ENCODE measurements around the gene B4GALNT2. TPM values are rescaled to one million over a fixed set of nuclear protein-coding genes. Genes with fewer than 3 reads are reported as not detected.

B4GALNT2 gene
- polyA plus RNA-seq, 3 donors = 0.40 to 2.8 (median 2.4) TPM

DNA sequence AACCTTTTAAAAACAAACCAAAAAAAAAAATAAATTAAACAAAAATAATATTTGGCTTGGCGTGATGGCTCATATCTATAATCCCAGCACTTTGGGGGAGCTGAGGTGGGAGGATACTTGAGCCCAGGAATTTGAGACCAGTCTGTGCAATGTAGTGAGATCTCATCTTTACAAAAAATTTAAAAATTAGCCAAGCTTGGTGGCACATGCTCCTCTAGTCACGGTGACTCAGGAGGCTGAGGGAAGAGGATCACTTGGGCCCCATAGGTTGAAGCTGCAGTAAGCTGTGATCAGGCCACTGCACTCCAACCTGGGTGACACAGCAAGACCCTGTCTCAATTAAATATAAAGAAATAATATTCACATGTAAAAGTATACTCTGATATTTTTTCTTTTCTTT lies 65.6 kb downstream of the B4GALNT2 start:
- DNase-seq (ENCODE audit: extremely low read depth in 1 of 11, low read depth in 9 of 11, low spot score in 4 of 11) = no peak

DNA sequence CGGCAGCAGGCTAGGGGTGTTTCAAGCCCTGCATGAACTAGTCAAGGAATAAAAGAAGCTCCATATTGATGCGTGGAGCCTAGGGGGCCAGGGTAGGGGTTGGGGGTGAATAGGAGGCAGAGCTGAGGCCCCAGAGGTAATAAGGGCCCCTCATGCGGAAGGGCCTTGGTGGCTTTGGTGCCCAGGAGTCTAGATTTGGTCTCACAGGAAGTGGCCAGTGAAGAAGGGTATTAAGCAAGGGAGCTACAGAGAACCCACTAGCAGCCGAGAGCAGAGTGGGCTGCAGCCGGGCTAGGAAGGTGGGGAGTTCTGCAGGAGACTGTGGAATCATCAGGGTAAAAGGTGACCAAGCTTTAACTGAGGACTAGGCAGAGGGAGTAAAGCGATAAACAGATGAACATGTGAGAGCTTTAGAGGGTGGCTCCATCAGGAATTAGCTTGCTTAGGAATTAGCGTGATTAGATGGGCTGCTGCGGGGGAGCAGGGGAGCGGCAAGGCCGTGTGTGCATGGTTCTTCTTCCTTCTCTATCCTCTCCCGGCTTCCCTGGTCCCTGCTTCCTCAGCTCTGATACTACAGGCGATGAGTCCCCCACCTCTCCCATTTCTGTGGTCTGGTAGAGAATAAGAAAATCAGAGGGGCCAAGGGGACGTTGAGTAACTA lies 68.0 kb downstream of the B4GALNT2 start:
- no peak for DNase-seq (ENCODE audit: extremely low read depth in 1 of 11, low read depth in 9 of 11, low spot score in 4 of 11)

DNA sequence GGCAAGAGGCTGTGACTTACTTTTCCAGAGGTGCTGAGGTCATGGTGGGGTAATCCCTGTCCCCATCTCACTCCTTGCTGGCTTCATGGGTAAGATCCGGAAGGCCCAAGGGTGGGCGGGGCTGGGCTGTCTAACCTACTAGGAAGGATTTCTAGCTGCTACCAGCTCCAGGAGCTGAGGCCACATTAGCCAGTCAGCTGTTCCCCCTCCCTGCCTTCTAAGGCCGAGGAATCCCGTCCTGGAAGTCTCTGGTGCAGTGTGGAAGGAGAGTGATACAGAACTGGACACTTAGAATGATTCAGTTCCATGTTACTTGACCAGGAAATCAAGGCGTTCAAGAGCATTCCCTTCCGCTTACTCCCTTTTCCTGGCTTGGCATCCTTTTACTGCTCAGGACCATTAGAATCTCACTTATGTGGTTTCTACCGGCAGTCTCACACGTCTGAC lies 68.9 kb downstream of the B4GALNT2 start:
- DNase-seq (ENCODE audit: extremely low read depth in 1 of 11, low read depth in 9 of 11, low spot score in 4 of 11) = no peak

DNA sequence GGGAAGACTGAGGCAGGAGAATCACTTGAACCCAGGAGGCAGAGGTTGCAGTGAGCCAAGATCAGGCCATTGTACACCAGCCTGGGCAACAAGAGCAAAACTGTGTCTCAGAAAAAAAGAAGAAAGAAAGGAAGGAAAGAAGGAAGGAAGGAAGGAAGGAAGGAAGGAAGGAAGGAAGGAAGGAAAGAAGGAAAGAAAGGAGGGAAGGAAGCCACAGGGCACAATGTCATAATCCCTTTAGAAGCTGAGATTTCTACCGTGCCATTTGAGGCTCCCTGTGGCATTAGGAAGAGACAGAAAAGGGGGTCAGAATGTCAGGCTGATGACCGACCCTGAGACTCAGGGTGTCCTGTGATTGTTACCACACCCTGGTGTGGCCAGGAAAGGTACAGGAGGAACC lies 71.2 kb downstream of the B4GALNT2 start:
- DNase-seq (ENCODE audit: extremely low read depth in 1 of 11, low read depth in 9 of 11, low spot score in 4 of 11) = no peak

DNA sequence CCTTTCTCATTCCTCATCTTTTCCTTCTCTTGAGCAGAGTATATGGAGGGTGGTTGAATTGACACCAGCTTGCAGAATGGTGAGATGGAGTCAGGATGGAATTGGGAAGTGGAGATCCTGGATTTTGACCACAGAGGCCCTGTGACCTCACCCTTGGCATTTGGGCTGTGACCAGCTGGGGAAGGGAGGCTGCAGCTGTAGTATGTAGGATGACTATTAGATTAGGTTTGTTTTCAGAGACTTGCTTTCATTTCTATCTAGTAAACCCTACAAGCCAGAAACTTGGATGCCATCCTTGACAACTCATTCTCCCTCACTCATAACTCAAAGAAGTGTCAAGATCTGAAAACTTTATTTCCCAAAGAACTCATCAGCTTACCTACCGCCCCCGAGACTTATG lies 71.9 kb downstream of the B4GALNT2 start:
- DNase-seq (ENCODE audit: extremely low read depth in 1 of 11, low read depth in 9 of 11, low spot score in 4 of 11) = no peak

DNA sequence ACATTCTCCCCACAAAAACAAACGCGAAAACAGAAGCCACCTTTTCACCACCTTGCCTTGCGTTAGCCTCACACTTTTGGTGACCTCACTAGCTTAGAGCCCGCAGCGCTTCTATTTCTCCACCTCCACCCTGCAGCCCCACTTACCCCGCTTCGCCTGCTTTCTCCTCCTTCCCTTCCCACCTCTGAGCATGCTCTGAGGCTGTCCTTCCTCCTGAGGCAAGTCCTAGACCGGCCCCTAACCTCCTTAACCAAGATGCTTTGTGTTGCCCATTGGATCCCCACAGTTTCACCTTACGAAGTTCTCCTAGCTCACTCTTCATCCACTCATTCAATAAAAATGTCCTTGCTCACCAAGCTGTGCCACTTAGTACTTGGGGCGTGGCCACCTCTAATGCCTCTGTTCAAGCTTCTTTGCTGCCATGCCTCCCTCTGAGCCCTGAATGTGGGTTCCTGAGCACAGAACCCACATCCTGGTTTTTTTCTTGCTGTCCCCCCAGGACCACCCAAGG lies 76.5 kb downstream of the B4GALNT2 start:
- no peak for DNase-seq (ENCODE audit: extremely low read depth in 1 of 11, low read depth in 9 of 11, low spot score in 4 of 11)

DNA sequence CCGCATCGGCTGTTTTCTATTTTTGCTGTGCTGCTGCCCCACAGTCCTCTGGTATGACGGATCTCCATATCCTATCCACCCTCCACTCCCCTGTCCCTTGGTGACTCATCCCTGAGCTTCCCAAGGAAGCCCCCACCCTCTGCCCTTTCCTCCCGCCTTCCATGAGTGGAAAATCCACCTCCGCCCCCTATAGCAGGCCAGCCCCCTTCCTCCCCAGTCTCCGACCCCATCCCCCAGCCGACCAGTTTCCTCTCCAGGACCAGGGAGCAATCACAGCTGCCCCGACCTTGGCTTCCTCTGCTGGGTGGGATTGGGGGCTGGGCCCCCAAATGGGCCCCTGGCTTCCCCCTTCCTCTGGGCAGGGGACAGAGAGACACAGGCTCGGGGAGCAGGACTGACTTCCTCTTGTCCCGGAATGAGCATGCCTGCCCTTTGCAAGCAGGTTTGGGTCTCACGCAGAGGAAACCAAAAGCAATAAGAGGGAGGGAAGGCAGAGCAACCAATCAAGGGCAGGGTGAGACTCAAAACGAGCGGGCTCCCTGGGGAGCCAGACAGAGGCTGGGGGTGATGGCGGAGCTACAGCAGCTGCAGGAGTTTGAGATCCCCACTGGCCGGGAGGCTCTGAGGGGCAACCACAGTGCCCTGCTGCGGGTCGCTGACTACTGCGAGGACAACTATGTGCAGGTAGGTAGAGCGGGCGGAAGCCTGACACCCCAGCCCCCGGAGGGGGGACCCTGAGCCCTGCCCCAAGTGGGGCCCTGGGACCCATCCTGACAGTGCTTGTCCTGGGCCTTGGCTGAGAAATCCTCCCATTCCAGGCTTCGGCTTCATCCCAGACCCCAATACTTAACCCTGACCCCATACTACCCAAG lies 77.8 kb downstream of the B4GALNT2 start, which contains the start of the genes ABI3 and GNGT2:
TSS of gene ABI3 (plus strand) at position 550 of the 872 bp plus-strand sequence. CDS start at position 568, 18 bp downstream.
TSS of gene GNGT2 (minus strand) at position 417 of the 872 bp plus-strand sequence. CDS start 3,152 bp downstream, outside the sequence.
- no peak for DNase-seq (ENCODE audit: extremely low read depth in 1 of 11, low read depth in 9 of 11, low spot score in 4 of 11)

DNA sequence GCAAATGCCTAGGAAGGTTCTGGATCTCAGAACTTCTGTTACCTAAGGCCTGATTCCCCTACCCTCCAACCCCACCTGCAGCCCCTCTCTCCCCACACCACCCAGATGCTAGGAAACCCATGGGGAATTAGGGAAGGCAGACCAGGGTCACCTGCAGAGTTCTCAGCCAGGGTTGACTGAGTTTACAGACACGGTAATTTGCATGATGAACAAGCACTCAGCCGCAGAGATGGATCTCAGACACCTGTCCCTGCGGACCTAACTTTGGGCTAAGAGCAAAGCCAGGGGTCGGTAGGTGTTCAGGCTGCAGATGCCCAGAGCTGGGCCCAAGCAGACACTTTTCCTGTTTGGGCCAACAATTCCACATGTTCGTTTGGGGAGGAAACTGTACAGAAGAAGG lies 80.8 kb downstream of the B4GALNT2 start:
- no peak for DNase-seq (ENCODE audit: extremely low read depth in 1 of 11, low read depth in 9 of 11, low spot score in 4 of 11)

DNA sequence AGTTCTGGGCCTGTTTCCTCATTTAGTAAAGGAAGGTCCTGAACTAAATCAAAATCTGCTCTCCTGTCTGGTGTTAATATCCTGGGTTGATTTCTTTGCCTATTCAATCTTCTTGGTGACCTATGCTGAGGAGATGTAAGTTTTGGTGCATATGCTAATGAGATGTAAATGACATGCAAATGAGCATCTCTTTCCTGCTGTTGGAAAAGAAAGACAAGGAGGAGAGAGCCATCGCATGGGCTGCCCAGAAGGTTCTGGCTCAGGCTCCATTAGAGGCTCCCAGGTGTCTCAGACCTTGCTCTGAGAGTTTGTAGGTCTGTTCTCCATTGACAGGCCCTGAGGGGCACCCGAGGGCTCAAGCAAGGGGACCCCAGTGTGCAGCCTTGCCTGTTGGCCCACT lies 81.3 kb downstream of the B4GALNT2 start:
- DNase-seq (ENCODE audit: extremely low read depth in 1 of 11, low read depth in 9 of 11, low spot score in 4 of 11) = no peak

DNA sequence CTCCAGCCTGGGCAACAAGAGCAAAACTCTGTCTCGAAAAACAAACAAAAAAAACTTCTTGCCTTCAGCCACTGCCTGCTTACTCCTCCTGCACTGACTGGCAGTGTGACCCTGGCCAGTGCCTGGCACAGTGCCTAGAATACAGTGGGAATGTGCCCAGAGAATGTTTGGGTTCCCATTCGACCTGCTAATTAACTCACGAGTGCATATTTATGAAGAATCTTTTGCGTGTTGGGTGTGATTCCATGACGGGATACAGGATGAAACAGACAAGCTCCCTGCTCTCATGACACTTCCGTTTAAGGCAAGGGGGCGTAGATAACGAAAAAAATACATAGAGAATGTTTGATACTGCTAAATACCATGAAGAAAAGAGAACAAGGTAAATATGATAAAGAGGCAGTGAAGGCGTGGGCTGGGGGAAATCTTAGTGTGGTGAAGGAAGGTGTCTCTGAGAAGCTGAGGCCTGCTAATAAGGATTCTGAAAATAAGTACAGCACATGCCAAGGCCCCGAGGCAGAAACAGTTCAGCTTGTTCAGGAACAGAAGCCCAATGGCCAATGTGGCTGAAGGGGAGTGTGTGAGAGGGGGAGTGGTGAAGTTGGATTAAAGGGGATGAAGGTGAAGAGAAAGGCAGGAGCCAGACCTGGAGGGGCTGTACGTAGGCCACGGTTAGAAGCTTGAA lies 82.2 kb downstream of the B4GALNT2 start:
- DNase-seq (ENCODE audit: extremely low read depth in 1 of 11, low read depth in 9 of 11, low spot score in 4 of 11) = no peak

DNA sequence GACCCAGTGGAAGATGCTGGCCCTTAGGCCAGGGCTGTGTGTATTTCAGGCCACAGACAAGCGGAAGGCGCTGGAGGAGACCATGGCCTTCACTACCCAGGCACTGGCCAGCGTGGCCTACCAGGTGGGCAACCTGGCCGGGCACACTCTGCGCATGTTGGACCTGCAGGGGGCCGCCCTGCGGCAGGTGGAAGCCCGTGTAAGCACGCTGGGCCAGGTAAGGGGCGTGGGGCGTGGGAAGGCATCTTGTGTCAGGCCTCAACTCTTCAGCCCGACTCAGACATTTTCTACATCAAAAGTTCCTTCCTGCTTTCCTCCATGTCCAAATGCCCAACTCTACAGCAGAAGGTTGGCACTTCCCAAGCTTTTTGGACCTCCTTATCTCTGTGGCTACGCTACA lies 83.9 kb downstream of the B4GALNT2 start:
- DNase-seq (ENCODE audit: extremely low read depth in 1 of 11, low read depth in 9 of 11, low spot score in 4 of 11) = no peak

DNA sequence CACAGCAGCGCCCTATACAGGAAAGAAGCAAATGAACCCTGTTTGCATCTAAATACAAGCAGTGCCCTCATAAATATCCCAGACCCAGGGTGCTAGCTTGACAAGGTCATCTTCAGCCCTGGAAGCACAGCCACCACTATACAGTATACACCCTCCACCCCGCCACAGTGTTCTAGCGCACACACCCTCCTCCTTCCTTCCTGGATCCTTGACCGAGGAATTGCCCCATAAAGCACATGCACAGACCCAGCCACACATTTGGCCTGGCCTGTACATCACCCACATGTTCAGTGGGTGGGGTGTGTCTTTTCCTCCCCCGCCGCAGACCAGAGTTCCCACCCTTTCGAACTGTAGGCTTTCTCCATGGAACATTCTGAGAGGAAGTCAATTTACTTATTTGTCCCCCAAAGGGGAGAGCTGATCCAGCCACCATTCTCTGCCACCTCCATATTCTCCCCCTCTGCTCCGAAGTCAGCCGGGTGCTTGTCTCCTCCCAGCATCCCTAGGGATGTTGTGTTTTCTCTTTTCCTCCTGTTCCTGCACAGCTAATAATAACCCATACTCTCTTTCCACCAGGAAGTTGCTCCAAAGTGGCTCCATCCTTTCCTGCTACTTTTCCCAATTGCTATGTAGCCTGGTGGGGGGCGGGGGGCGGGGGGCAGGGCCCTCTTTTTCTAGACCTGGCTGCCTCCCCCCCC lies 84.5 kb downstream of the B4GALNT2 start:
- DNase-seq (ENCODE audit: extremely low read depth in 1 of 11, low read depth in 9 of 11, low spot score in 4 of 11) = no peak

DNA sequence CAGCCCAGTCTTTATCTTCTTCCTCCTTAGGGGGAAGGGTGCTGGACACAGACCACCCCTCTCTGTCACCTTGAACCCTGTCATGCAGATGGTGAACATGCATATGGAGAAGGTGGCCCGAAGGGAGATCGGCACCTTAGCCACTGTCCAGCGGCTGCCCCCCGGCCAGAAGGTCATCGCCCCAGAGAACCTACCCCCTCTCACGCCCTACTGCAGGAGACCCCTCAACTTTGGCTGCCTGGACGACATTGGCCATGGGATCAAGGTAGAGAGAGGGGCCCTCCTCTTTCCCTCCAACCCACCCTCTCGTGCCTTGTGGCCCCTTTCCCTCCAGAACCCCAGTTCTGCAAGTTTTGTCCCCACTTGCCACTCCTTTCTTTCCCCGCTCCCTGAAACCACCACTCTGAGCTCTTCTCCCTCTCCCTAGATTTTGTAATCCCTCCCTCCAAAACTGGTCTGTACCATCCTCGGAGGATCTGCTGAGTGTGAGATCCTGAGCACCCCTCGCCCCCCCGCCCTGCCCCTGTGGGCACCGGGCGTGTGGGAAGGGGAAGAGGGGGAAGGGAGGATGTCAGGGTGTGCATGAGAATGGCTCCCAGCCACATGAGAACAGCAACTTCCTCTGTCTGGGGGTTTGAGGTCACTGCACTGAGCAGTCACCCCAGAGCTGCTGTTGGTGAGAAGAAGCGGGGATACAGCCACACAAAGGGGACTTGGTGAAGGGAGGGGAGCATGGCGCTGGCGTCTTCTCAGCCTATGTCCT lies 85.3 kb downstream of the B4GALNT2 start:
- DNase-seq (ENCODE audit: extremely low read depth in 1 of 11, low read depth in 9 of 11, low spot score in 4 of 11) = no peak

DNA sequence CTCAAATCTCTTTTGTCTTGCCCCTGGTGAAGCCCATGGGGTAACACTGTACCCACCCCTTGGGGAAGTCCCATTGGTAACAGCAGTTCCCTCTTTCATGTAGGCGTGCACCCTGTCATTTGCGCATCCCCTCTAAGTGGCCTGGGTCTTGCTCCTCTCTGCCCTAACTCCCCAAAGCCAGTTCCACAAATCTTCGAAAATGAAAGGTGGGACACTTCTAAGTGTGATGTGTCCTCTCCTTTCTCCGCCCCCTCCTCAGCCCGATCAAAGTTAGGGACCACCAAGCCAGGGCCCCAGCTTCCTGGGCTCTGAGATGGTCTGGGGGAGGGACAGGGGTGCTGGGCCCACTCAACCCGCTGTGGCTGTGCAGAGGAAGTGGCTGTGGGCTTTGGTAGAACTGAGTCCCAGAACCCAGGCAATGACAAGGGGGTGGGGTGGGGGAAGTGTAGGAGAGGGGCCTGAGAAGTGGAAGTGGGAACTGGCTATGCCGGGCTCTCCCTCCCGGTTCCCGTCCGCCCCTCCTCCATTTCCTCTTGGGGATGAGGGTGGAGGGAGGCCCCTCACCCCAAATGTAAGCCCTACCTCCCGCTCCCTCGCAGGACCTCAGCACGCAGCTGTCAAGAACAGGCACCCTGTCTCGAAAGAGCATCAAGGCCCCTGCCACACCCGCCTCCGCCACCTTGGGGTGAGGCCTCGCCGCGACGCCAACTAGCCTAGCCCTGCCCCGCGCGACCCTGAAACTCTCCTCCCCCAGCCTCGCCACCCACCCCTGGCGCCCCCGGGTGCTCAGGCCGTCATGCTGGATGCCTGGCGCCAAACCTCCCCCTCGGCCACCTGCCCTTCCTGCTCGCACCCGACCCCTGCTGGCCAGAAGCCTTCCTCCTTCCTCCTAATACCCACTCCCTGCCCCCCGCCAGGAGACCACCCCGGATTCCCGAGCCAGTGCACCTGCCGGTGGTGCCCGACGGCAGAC lies 86.7 kb downstream of the B4GALNT2 start:
- DNase-seq (ENCODE audit: extremely low read depth in 1 of 11, low read depth in 9 of 11, low spot score in 4 of 11) = no peak

DNA sequence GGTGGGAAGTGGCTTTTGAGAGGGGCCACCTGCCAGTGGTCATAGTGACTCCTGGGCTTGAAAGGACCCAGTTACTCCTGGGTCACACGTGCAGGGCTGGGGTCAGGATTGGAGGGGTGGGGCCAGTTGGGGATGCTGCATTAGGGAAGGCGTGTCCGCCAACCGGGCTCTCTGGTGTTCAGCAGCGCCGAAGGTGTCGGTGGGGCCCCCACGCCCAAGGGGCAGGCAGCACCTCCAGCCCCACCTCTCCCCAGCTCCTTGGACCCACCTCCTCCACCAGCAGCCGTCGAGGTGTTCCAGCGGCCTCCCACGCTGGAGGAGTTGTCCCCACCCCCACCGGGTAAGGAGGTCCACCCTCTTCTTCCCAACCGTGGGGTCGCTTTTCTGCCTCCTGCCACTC lies 87.4 kb downstream of the B4GALNT2 start:
- no peak for DNase-seq (ENCODE audit: extremely low read depth in 1 of 11, low read depth in 9 of 11, low spot score in 4 of 11)

DNA sequence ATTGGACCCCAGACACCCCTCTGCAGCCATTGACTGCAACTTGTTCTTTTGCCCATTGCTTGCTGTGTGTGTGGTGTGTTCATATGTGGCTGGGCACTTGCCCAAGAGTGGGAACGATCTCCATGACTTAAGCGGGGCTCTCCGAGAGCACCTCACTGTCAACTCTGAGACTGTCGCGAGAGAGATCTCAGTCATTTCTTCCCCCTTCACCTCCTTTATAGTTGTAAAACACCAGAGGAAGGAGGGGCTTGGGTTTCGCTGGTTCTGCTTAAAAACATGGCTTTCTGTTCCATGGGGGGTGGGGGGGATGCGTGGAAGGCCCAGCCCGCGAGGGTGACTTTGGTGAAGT lies 90.6 kb downstream of the B4GALNT2 start:
- DNase-seq (ENCODE audit: extremely low read depth in 1 of 11, low read depth in 9 of 11, low spot score in 4 of 11) = no peak

DNA sequence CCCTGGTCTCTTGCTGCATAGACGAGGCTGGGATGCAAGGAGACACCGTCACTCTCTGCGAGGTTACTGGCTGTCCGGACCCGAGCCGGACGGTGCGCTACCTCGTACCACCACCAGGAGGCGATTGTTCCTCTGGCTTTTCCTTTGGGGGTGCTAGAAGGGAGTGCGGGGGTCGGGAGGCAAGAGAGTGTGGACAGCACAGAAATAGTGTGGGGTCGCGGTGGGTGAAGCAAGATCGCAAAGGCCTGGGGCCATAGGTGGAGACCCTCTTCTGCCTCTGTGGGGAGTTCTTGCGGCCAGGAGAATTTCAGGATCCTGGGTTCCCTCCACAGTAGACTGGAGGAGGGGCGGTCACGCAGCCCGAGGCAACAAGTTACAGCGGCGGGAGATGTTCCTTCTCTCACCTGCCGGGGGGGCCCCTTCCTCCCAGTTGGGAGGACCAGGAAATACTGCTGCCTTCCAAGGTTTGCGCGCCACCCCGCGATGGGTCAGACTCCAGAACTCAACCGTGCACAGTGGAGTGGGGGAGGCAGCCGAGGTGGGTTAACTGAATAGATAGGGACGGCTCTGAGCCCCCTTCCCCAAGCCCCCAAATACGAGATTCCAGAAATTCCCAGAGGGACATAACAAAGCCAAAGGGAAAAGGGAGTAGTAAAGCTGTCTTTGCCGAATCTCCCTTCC lies 91.1 kb downstream of the B4GALNT2 start:
- DNase-seq (ENCODE audit: extremely low read depth in 1 of 11, low read depth in 9 of 11, low spot score in 4 of 11) = peak in 2 of 11 donors; percentile 29 to 38

All from renal cortex interstitium (tissue), 11 donors.